ENCODE results near the gene RNF128. TPM values are rescaled to one million over a fixed set of nuclear protein-coding genes. Genes with fewer than 3 reads are reported as not detected.
"Not testable (repeated sequence)": the region's sequence is repeated elsewhere in the genome, so short reads cannot be mapped to it uniquely, and the experiment has no call there.

The RNF128 gene
- polyA plus RNA-seq, 3 donors from 2014 or later, result not detected

- H3K9me3 Mint-ChIP-seq, result no peaks in the 10 kb centered on the region
- H3K27me3 Mint-ChIP-seq (ENCODE audit: low read depth in 3 of 3), result peaks cover 0 to 7% (median 5%) of the 10 kb centered on the region in 3 donors
- no peak for DNase-seq
- no peak overlapping the region for H3K4me3 Mint-ChIP-seq
- H3K27ac Mint-ChIP-seq, result no peak overlapping the region
- H3K4me1 Mint-ChIP-seq, result no peaks in the 10 kb centered on the region
- no peaks in the 10 kb centered on the region for H3K36me3 Mint-ChIP-seq
Measured at GRCh38 chrX:106718709-106719108, 7.8 kb upstream of the RNF128 start.

DNA sequence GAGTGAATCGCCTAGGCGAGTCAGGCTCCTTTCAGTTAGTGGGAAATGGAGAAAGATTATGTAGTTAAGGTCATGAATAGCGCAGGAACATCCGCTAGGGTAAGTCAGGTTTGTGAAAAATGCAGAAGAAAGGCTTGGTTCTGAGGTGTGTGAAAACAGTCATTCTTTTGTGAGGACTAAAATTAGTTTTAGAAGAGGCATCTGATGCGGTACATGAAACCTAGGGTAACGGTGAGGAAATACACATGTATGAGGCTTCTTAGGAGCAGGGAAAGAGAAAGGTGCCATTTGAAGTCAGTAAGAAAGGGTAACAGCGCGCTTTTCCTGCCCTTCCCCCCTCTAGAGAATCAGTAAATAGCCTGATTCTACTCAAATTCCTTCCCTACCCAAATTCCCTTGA is 570 bp upstream of the RNF128 start:
- no peaks in the 10 kb centered on the region for H3K36me3 Mint-ChIP-seq
- no peak for DNase-seq
- H3K27me3 Mint-ChIP-seq (ENCODE audit: low read depth in 3 of 3), result peaks cover 5 to 11% (median 9%) of the 10 kb centered on the region in 3 donors
- H3K4me1 Mint-ChIP-seq, result no peaks in the 10 kb centered on the region
- no peak overlapping the region for H3K27ac Mint-ChIP-seq
- H3K4me3 Mint-ChIP-seq, result peak overlapping the region in 1 of 5 donors; percentile 17
- H3K9me3 Mint-ChIP-seq, result peaks cover 0 to 2% (median 0%) of the 10 kb centered on the region in 6 donors

GRCh38 chrX:106728337-106728736 is 1.8 kb downstream of the RNF128 start:
- Mint-ChIP-seq H3K27me3 (ENCODE audit: low read depth in 3 of 3) (peaks cover 6 to 11% (median 7%) of the 10 kb centered on the region in 3 donors), H3K9me3 (peaks cover 0 to 2% (median 0%) of the 10 kb centered on the region in 6 donors)

DNA sequence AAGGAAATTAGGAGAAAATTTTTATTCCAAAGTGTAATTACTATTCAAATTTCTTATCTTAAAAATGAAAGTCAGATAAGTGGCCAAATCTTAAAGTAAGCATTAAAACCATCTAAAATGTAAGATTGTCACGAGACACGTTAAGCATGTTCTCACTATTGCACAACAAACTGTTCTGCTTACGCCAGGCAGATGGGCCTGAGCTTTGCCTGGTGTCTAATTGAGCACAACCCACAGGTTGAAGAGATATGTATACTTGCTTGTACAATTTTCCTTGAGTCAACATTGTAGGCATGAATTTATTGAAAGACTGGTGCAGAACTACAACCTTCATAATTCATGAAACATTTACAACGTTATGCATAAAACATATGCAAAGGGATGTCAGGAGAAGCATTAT is 3.9 kb downstream of the RNF128 start:
- H3K27ac Mint-ChIP-seq, result no peak overlapping the region

More at GRCh38 chrX:106728337-106728736, 1.8 kb downstream of the RNF128 start:
- no peak overlapping the region for H3K27ac Mint-ChIP-seq
- no peaks in the 10 kb centered on the region for H3K4me1 Mint-ChIP-seq
- H3K4me3 Mint-ChIP-seq, result no peak overlapping the region
- DNase-seq, result no peak
- no peaks in the 10 kb centered on the region for H3K36me3 Mint-ChIP-seq

GRCh38 chrX:106731590-106731989 is 5.1 kb downstream of the RNF128 start:
- H3K4me1 Mint-ChIP-seq, result no peaks in the 10 kb centered on the region
- DNase-seq, result no peak
- H3K9me3 Mint-ChIP-seq, result peaks cover 0 to 2% (median 0%) of the 10 kb centered on the region in 6 donors
- H3K36me3 Mint-ChIP-seq, result no peaks in the 10 kb centered on the region
- peaks cover 3 to 9% (median 6%) of the 10 kb centered on the region in 3 donors for H3K27me3 Mint-ChIP-seq (ENCODE audit: low read depth in 3 of 3)
- no peak overlapping the region for H3K27ac Mint-ChIP-seq
- no peak overlapping the region for H3K4me3 Mint-ChIP-seq

More for the DNA sequence above, 3.9 kb downstream of the RNF128 start:
- no peak for DNase-seq
- H3K4me1 Mint-ChIP-seq, result no peaks in the 10 kb centered on the region
- no peak overlapping the region for H3K4me3 Mint-ChIP-seq
- H3K27me3 Mint-ChIP-seq (ENCODE audit: low read depth in 3 of 3), result peaks cover 3 to 8% (median 6%) of the 10 kb centered on the region in 3 donors
- H3K9me3 Mint-ChIP-seq, result peaks cover 0 to 2% (median 0%) of the 10 kb centered on the region in 6 donors
- no peaks in the 10 kb centered on the region for H3K36me3 Mint-ChIP-seq

DNA sequence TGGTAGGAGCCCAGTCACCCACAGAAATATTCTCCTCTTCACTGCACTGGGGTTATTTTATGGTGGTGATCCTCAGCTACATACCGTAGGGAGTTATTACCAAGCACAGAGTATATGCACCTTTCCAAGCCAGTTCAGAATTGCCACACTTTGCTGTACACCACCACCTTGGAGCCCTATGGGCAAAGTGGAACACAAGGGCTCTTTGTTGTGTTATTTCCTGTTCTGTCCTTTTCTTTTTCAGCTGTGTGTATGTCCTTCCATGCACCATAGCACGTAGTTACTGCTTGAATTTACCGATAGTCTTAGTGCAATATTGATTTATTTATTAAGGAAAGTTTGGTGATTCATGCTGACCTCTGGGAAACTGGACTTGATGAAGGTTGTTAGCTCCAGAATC is 8.3 kb downstream of the RNF128 start:
- DNase-seq, result no peak
- H3K36me3 Mint-ChIP-seq, result no peaks in the 10 kb centered on the region
- no peaks in the 10 kb centered on the region for H3K9me3 Mint-ChIP-seq
- H3K4me3 Mint-ChIP-seq, result no peak overlapping the region
- H3K27me3 Mint-ChIP-seq (ENCODE audit: low read depth in 3 of 3), result peaks cover 0 to 6% (median 1%) of the 10 kb centered on the region in 3 donors
- no peak overlapping the region for H3K27ac Mint-ChIP-seq
- no peaks in the 10 kb centered on the region for H3K4me1 Mint-ChIP-seq

- Mint-ChIP-seq H3K9me3 (no peaks in the 10 kb centered on the region), H3K36me3 (no peaks in the 10 kb centered on the region), H3K4me1 (no peaks in the 10 kb centered on the region), H3K4me3 (no peak overlapping the region), H3K27me3 (ENCODE audit: low read depth in 3 of 3) (peaks cover 0 to 14% (median 0%) of the 10 kb centered on the region in 3 donors), H3K27ac (no peak overlapping the region)
- no peak for DNase-seq
Measured at GRCh38 chrX:106740193-106740780, 13.8 kb downstream of the RNF128 start.

DNA sequence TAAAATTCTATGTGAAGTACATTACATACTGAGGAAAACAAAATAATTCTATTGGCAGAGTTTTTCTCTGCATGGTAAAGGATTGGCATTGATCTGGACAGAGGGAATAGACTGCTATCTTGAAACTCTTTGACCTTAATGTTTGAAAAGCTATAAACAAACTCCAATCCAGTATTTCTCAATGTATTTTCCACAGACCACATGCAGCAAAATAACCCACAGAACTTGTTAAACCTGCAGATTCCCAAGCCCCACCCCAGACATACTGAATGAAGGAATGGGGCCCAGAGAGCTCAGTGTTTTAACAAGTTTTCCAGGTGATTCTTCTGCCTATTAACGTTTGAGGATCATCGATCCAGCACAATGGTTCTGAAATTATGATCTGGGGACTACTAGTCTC is 15.7 kb downstream of the RNF128 start:
- no peaks in the 10 kb centered on the region for H3K9me3 Mint-ChIP-seq
- H3K27me3 Mint-ChIP-seq (ENCODE audit: low read depth in 3 of 3), result peaks cover 0 to 14% (median 0%) of the 10 kb centered on the region in 3 donors
- no peaks in the 10 kb centered on the region for H3K4me1 Mint-ChIP-seq
- no peak for DNase-seq
- no peak overlapping the region for H3K4me3 Mint-ChIP-seq
- no peak overlapping the region for H3K27ac Mint-ChIP-seq
- H3K36me3 Mint-ChIP-seq, result no peaks in the 10 kb centered on the region

DNA sequence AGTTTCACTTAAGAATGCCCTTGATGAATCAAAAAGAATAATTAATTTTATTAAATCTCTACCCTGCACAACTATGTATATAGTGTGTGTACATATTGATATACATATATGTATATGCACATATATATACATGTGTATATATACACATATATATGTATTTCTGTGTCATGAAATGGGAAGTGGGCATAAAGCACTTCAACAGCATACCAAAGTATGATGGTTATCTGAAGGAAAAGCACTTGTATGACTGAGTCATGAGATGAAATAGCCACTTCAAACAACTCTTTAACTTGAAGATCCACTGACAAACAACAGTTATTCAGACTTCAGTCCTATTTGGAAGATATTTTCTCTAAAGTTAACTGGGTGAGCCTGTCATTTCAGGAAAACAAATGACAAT is 16.3 kb downstream of the RNF128 start:
- Mint-ChIP-seq H3K4me3 (no peak overlapping the region), H3K27ac (no peak overlapping the region), H3K9me3 (no peaks in the 10 kb centered on the region), H3K27me3 (ENCODE audit: low read depth in 3 of 3) (peaks cover 0 to 14% (median 0%) of the 10 kb centered on the region in 3 donors), H3K36me3 (no peaks in the 10 kb centered on the region), H3K4me1 (no peaks in the 10 kb centered on the region)
- no peak for DNase-seq

DNA sequence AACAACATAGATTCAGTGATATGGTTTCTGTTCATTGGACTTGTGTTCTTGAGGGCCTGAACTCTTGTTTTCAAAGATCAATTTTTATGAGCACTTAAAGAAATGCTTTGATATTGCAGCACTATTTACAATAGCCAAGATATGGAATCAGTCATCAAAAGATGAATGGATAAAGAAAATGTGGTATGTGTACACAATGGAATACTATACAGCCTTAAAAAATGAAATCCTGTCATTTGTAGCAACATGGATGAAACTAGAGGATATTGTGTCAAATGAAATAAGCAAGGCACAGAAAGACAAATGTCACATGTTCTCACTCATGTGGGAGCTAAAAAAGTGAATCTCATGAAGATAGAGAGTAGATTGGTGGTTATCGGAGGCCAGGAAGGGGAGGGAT is 21.9 kb downstream of the RNF128 start:
- DNase-seq, result no peak
- Mint-ChIP-seq H3K27me3 (ENCODE audit: low read depth in 3 of 3) (peaks cover 0 to 6% (median 0%) of the 10 kb centered on the region in 3 donors), H3K9me3 (peaks cover 0 to 5% (median 0%) of the 10 kb centered on the region in 6 donors), H3K36me3 (no peaks in the 10 kb centered on the region), H3K4me1 (no peaks in the 10 kb centered on the region), H3K4me3 (no peak overlapping the region), H3K27ac (no peak overlapping the region)

GRCh38 chrX:106751407-106751806 is 24.9 kb downstream of the RNF128 start:
- no peak overlapping the region for H3K27ac Mint-ChIP-seq
- peaks cover 0 to 2% (median 0%) of the 10 kb centered on the region in 3 donors for H3K27me3 Mint-ChIP-seq (ENCODE audit: low read depth in 3 of 3)
- no peak for DNase-seq
- peaks cover 0 to 5% (median 0%) of the 10 kb centered on the region in 6 donors for H3K9me3 Mint-ChIP-seq
- H3K4me3 Mint-ChIP-seq, result no peak overlapping the region
- no peaks in the 10 kb centered on the region for H3K4me1 Mint-ChIP-seq
- H3K36me3 Mint-ChIP-seq, result no peaks in the 10 kb centered on the region

GRCh38 chrX:106752101-106752678 is 25.7 kb downstream of the RNF128 start:
- H3K36me3 Mint-ChIP-seq, result no peaks in the 10 kb centered on the region
- peaks cover 0 to 2% (median 0%) of the 10 kb centered on the region in 3 donors for H3K27me3 Mint-ChIP-seq (ENCODE audit: low read depth in 3 of 3)
- H3K4me1 Mint-ChIP-seq, result no peaks in the 10 kb centered on the region
- H3K9me3 Mint-ChIP-seq, result peaks cover 0 to 5% (median 0%) of the 10 kb centered on the region in 6 donors
- H3K27ac Mint-ChIP-seq, result no peak overlapping the region
- no peak for DNase-seq
- no peak overlapping the region for H3K4me3 Mint-ChIP-seq

GRCh38 chrX:106769288-106769687 is 42.8 kb downstream of the RNF128 start:
- not testable (repeated sequence) for H3K4me3 Mint-ChIP-seq; DNase-seq; H3K4me1 Mint-ChIP-seq; H3K9me3 Mint-ChIP-seq; H3K27ac Mint-ChIP-seq; H3K27me3 Mint-ChIP-seq (ENCODE audit: low read depth in 3 of 3); H3K36me3 Mint-ChIP-seq

GRCh38 chrX:106774981-106775380 is 48.5 kb downstream of the RNF128 start:
- peaks cover 0 to 7% (median 1%) of the 10 kb centered on the region in 3 donors for H3K27me3 Mint-ChIP-seq (ENCODE audit: low read depth in 3 of 3)
- no peaks in the 10 kb centered on the region for H3K36me3 Mint-ChIP-seq

More at GRCh38 chrX:106774981-106775380, 48.5 kb downstream of the RNF128 start:
- Mint-ChIP-seq H3K27ac (no peak overlapping the region), H3K4me3 (no peak overlapping the region), H3K9me3 (peaks cover 0 to 2% (median 0%) of the 10 kb centered on the region in 6 donors), H3K4me1 (no peaks in the 10 kb centered on the region)
- no peak for DNase-seq

All from immature natural killer cell (primary cell).